Mucosa of stomach (tissue), 1 donor: ENCODE data around the gene CAMK2B.

ENCODE experiments used
- H3K27me3 ChIP-seq: one replicate; pipeline ENCODE4 v1.7.0; 2013; ENCODE audit warnings: mild to moderate bottlenecking, low read length; ENCODE audit not compliant: control insufficient read depth, insufficient read depth
- H3K36me3 ChIP-seq: one replicate; pipeline ENCODE4 v1.7.0; 2013; ENCODE audit warnings: low read length; ENCODE audit not compliant: control insufficient read depth, insufficient read depth
- H3K4me1 ChIP-seq: one replicate; pipeline ENCODE4 v1.7.0; 2013; ENCODE audit warnings: mild to moderate bottlenecking, low read length; ENCODE audit not compliant: control insufficient read depth, insufficient read depth
- H3K4me3 ChIP-seq: one replicate; pipeline ENCODE4 v1.7.0; 2013; ENCODE audit warnings: low read length
- H3K9ac ChIP-seq: one replicate; pipeline ENCODE4 v1.7.0; 2013; ENCODE audit warnings: mild to moderate bottlenecking, low read length, moderate library complexity
- H3K9me3 ChIP-seq: one replicate; pipeline ENCODE4 v1.7.0; 2013; ENCODE audit warnings: mild to moderate bottlenecking, low read length, moderate library complexity; ENCODE audit not compliant: control insufficient read depth
- donor health status: Pancreatic carcinoma.

The CAMK2B gene

DNA sequence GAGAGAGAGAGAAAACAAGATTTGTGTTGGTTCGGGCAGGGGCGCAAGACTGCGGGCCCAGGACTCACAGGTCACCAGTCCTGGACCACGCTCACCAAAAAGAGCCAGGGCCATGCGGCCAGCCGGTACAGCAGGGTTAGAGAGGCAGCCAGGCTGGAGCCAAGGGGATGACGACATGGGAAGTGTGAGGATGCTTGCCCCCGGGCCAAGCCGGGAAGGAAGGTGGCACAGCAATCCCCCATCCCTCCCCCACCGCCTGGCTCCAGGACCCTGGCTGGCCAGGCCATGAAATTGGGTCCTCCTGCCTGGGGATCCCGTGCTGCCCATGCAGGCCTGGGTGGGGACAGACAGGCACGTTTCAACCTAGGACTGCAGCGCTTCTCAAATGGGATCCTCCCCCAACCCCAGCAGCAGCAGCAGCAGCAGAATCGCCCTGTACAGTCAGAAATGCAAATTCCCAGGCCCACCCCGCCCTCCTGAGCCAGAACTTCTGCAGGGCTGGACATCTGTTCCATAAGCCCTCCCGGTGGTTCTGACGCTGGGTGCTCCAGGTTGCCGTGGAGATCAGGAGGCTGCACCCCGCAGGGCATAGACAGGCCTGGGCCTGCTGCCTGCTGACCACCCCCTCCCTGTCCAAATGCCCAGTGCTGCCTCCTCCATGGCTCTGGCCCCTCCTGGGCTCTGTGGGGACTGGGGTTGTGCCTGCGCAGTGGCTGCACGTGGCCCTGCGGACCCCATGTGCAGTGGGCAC, 89.6 kb downstream of the CAMK2B start:
- Histone ChIP-seq H3K4me3 (no peak overlapping the region), H3K9me3 (no peaks in the 10 kb centered on the region), H3K4me1 (no peaks in the 10 kb centered on the region), H3K9ac (no peak overlapping the region), H3K27me3 (no peaks in the 10 kb centered on the region), H3K36me3 (no peaks in the 10 kb centered on the region)

DNA sequence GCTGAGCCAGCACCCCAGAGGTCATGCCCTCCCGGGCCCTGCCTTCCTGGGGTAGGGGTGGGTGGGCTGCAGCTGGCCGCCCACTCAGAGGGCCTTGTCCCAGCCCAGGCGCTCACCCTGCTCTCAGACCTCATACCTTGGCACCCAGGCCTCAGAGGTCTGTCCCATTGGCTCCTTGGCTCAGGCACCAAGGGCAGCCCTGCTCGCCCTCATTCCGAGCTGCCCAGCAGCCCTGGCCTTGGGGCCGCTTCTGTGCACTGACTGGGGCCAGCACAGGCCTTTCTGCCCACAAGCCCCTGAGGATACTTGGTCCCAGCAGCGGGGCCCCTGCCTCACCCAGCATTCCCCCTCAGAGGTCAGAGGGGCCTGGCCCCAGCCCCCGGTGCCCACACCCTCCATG, 90.3 kb downstream of the CAMK2B start:
- H3K36me3 ChIP-seq, result no peaks in the 10 kb centered on the region
- H3K4me1 ChIP-seq, result no peaks in the 10 kb centered on the region
- H3K4me3 ChIP-seq, result no peak overlapping the region
- no peaks in the 10 kb centered on the region for H3K9me3 ChIP-seq
- no peak overlapping the region for H3K9ac ChIP-seq
- no peaks in the 10 kb centered on the region for H3K27me3 ChIP-seq

DNA sequence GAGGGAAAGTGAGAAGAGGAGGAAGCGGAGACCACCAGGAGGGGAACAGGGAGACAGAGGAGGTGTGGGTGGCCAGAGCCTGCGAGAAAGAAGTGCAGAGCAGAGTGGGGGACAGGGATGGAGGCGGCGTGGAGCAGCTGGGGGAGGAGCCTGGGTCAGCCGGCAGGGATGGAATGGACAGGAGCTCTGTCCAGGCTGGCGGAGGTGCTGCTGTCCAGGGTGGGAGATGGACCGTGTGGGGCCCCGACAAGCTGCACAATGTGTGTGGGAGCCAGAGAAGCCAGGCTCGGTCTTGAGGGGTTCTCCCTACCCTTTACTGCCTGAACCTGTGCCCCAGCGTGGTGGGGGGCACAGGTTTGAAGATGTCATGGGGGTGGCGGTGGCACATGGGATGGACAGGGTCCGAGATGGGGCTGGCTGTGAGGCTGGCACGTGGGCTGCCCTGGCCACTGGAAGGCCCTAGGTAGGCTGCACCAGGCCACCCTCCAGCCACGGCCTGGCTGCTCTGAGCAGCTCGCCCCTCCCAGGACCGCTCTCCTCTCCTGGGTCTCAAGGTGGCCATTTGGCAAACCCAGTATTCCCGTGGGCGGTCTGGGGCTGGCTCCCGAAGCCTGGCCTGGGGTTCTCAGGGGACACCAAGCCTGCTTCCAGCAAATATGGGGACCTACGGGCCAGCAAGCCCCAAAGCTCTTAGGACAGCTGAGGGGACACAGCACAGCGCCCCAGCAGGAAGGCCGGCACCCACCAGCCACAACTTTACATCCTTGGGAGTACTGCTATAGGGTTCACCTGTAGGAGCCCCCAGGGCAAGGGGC, 92.3 kb downstream of the CAMK2B start:
- Histone ChIP-seq H3K9me3 (no peaks in the 10 kb centered on the region), H3K4me1 (no peaks in the 10 kb centered on the region), H3K9ac (no peak overlapping the region), H3K36me3 (no peaks in the 10 kb centered on the region), H3K4me3 (no peak overlapping the region), H3K27me3 (no peaks in the 10 kb centered on the region)

DNA sequence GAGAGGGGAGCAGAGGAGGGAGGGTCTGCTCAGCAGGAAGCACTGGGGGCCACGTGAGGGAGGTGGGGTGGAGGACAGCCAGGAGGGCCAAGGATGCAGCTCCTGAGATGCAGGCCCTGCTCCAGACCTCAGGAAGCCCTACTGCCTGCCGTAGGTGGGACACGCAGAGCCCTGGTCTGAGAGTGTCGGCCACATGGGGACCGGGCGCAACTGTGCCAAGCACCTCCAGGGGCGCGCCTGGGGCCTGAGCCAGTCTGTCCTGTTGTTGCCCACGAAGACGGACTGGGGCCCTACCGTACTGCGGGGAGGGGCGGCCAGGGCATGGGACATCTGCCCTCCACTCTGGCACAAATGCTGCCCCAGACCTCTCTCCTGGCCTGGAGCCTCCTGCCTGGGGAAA, 93.0 kb downstream of the CAMK2B start:
- Histone ChIP-seq H3K4me1 (no peaks in the 10 kb centered on the region), H3K36me3 (no peaks in the 10 kb centered on the region), H3K9ac (no peak overlapping the region), H3K4me3 (no peak overlapping the region), H3K9me3 (no peaks in the 10 kb centered on the region), H3K27me3 (no peaks in the 10 kb centered on the region)

DNA sequence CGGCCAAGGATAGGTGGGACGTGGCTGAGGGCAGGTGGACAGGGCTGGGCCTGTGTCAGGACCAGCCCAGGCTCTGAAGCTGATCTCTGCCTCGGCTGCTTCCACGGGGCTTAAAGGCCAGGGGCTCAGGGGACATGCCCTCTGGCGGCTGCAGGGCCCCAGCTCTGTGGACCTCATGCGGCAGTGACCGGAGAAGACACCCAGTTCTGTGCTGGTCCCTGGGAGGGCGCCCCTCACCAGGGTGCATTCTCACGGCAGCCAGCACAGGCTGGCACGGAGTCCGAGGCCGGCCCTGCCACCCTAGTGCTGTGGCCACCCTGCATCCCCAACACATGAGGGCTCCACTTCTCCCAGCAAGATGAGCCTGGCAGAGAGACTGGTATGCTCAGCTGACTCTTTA, 94.3 kb downstream of the CAMK2B start:
- H3K9ac ChIP-seq, result no peak overlapping the region
- H3K9me3 ChIP-seq, result no peaks in the 10 kb centered on the region
- H3K36me3 ChIP-seq, result no peaks in the 10 kb centered on the region
- no peaks in the 10 kb centered on the region for H3K27me3 ChIP-seq
- H3K4me1 ChIP-seq, result no peaks in the 10 kb centered on the region
- H3K4me3 ChIP-seq, result no peak overlapping the region

DNA sequence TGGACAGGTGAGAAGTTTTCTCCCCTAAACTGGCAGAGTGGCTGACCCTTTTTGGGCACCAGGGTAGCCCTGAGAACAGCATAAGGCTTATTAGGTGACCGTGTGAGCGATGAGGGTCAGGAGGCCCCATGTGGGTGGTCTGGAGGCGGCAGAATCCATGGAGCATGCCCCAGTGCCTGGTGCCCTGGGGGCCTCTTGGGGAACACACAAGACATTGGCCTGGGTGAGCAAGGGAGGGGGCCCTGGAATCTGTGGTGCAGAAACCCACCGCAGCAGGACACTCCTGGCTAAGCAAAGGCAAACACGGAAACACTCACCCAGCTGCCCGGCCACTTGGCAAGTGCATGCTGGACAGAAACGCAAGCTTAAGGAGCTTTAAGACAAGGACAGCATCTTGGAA, 95.1 kb downstream of the CAMK2B start:
- Histone ChIP-seq H3K27me3 (no peaks in the 10 kb centered on the region), H3K9ac (no peak overlapping the region), H3K4me1 (no peaks in the 10 kb centered on the region), H3K9me3 (no peaks in the 10 kb centered on the region), H3K36me3 (no peaks in the 10 kb centered on the region), H3K4me3 (no peak overlapping the region)

DNA sequence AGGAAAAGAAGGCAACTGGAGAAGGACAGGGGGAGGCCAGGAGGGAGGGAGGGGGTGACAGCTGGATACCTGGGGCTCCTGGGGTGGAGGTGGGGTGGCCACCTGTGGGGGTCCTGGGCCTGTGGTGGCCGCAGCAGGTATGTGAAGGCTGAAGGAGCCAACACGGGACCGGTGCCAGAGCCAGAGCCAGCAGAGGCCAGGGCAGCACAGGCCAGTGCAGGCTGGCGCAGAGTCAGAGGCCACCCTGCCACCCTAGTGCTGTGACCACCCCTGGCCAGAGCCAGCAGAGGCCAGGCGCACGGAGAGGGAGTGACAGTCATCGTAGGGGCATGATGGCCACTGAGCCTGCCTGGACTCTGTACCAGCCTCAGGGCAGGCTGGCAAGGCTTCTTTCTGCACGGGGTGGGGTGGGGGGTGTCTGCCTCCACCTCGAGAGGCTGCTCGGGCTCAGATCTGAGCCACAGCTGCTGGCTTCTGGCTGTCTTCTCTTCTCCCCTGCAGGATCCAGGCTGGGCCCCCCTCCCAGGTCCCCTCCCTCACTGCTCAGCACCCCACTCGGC, 95.8 kb downstream of the CAMK2B start:
- Histone ChIP-seq H3K9me3 (no peaks in the 10 kb centered on the region), H3K4me1 (no peaks in the 10 kb centered on the region), H3K4me3 (no peak overlapping the region), H3K27me3 (peaks cover 4% of the 10 kb centered on the region), H3K36me3 (no peaks in the 10 kb centered on the region), H3K9ac (no peak overlapping the region)

DNA sequence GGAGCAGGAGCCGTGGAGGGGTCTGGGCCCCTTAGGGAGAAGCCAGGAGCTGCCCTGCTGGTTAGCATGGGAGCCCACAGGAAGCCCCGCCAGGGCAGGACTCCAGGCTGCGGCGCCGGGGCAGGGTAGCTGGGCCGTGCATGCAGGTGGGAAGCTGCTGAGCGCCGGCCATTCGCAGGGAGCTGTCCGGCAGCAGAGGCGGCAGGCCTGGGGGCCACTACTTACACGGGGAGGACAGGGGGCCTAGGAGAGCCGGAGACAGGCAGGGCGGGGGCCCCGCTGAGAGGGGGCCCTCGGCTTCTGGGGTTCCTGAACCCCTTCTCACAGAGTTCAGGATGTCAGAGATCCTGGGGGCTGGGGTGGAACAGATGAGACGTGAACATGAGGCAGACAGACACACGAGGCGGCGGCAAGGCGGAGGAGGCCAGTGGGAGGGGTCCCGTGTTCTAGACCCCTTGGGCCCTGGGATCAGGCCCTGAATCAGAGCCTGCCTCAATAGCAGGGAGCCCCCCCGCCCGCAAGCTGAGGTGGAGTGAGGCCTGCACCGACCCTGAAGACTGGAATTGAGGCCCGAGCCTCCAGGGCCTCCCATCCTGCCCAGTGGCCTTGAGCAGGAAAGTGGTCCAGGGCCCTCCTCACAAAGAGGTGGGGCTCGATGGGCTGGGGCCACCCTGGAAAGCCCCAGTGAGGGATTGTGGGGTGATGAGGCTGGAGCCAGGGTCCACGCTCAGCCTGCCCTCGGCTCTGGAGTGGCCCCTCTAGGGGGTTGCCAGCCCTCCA, 96.6 kb downstream of the CAMK2B start:
- H3K9ac ChIP-seq, result no peak overlapping the region
- H3K4me1 ChIP-seq, result no peaks in the 10 kb centered on the region
- no peak overlapping the region for H3K4me3 ChIP-seq
- peaks cover 8% of the 10 kb centered on the region for H3K27me3 ChIP-seq
- no peaks in the 10 kb centered on the region for H3K9me3 ChIP-seq
- no peaks in the 10 kb centered on the region for H3K36me3 ChIP-seq

DNA sequence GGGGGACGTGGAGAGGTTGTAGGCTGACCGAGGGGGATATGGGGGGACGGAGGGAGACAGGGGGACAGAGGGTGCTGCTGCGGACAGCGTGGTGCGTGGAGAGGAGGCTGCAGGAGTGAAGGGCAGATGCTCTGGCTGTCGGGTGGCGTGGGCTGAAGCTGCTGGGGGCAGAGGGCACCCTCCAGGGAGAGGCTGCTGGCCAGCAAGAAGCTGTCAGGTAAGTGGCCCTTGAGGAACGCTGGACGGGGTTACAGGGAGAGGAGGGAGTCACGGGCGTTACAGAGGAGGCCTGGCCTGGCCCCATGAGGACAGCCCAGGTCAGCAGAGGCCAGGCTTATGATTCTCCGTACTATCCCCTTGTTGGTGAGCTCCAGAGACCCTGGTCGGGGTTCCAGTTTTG, 97.5 kb downstream of the CAMK2B start:
- Histone ChIP-seq H3K36me3 (no peaks in the 10 kb centered on the region), H3K27me3 (peaks cover 8% of the 10 kb centered on the region), H3K4me1 (no peaks in the 10 kb centered on the region), H3K9ac (no peak overlapping the region), H3K9me3 (no peaks in the 10 kb centered on the region), H3K4me3 (no peak overlapping the region)

DNA sequence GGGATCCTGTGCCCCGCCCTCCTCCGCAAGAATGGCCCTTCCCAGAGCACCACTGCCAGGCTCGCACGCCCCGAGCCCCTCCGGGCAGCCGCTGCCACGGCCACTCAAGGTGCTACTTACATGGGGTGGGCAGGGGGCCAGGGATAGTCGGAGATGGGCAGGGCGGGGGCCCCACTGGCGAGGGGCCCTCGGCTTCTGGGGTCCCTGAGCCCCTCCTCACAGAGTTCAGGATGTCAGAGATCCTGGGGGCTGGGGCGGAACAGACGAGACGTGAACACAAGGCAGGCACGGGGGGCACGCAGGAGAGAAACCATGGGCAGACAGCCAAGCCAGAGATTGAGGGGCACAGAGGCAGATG, 99.0 kb downstream of the CAMK2B start:
- H3K27me3 ChIP-seq, result peaks cover 8% of the 10 kb centered on the region
- no peak overlapping the region for H3K4me3 ChIP-seq
- H3K9me3 ChIP-seq, result no peaks in the 10 kb centered on the region
- no peak overlapping the region for H3K9ac ChIP-seq
- H3K36me3 ChIP-seq, result no peaks in the 10 kb centered on the region
- no peaks in the 10 kb centered on the region for H3K4me1 ChIP-seq

DNA sequence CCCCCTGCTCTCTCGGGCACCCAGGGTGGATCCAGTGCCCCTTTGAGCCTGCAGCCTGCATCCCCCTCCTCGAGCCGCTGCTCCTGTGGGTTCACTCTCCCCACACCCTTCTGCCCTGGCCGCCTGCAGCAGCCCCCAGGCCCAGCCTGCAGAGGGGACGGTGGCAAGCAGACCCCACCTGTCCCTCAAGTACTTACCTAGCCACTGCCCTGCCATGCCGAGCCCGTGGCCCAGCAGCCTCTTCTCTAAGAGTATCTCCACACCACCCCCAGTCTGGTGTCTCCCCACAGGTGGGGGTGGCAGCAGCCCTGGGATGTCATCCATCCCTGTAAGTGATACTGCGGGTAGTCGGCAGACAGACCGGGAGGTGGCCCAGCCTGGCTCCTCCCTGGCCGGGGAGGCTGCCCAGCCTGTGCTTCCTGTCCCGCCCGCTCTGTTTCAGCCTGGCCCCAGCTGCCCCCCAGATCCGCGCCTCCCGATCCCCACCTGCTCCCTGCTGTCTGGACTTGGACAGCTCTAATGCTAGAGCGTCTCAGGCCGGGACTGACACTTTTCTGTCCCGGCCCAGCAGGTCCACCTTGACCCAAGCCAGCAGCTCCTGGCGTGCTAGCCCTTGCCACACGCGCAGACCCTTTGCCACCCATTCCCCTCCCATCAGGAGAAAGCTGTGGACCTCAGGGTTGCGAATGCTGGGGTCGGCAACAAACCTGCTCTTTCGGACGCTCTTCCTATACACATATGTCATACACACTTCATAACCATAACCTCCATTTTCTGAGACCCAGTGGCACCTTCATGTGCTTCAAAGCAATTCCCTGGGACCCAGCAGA, 99.6 kb downstream of the CAMK2B start:
- Histone ChIP-seq H3K9me3 (no peaks in the 10 kb centered on the region), H3K36me3 (no peaks in the 10 kb centered on the region), H3K4me1 (no peaks in the 10 kb centered on the region), H3K4me3 (no peak overlapping the region), H3K27me3 (peaks cover 8% of the 10 kb centered on the region), H3K9ac (no peak overlapping the region)
